NK-92 treated with Interleukin-12 subunit alpha and Interleukin-12 subunit beta, amount 100 ng/mL, for 24 hours (cell line): Measurements from ENCODE around the gene ANGEL2.
"Not testable (repeated sequence)": the region's sequence is repeated elsewhere in the genome, so short reads cannot be mapped to it uniquely, and the experiment has no call there.

ENCODE experiments used
- DNase-seq: peaks from one replicate; lab custom pipeline; 2025; lab: John Stamatoyannopoulos, UW

Gene ANGEL2, protein sequence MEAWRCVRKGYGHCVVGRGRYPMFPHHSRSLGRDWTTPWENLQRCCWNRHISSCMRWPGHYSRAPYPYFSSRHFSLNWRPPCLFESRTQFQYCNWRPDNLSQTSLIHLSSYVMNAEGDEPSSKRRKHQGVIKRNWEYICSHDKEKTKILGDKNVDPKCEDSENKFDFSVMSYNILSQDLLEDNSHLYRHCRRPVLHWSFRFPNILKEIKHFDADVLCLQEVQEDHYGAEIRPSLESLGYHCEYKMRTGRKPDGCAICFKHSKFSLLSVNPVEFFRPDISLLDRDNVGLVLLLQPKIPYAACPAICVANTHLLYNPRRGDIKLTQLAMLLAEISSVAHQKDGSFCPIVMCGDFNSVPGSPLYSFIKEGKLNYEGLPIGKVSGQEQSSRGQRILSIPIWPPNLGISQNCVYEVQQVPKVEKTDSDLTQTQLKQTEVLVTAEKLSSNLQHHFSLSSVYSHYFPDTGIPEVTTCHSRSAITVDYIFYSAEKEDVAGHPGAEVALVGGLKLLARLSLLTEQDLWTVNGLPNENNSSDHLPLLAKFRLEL

GRCh38 chr1:213015099-213016050 lies at the start of gene ANGEL2:
Gene ANGEL2, minus strand, starts transcription at chr1:213015867. Its CDS starts 196 bp downstream, at chr1:213015671.
- DNase-seq, result peak; percentile 92

- no peak for DNase-seq
Measured at GRCh38 chr1:213061263-213061662, 45.6 kb upstream of the ANGEL2 start.

DNA sequence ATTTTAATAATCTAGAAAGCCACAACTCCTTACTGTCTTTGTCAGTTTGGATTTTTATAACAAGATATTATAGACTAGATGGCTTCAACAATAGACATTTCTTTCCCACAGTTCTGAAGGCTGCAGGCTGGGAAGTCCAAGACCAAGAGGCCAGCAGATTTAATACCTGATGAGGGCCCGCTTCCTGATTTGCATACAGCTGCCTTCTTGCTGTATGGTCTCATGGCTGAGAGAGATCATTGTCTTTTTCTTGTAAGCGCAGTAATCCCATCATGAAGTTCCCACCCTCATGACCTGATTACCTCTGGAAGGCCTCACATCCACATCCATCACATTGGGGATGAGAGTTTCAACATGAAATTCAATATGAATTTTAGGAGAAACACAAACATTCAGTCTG lies 45.2 kb upstream of the ANGEL2 start:
- DNase-seq, result no peak

DNA sequence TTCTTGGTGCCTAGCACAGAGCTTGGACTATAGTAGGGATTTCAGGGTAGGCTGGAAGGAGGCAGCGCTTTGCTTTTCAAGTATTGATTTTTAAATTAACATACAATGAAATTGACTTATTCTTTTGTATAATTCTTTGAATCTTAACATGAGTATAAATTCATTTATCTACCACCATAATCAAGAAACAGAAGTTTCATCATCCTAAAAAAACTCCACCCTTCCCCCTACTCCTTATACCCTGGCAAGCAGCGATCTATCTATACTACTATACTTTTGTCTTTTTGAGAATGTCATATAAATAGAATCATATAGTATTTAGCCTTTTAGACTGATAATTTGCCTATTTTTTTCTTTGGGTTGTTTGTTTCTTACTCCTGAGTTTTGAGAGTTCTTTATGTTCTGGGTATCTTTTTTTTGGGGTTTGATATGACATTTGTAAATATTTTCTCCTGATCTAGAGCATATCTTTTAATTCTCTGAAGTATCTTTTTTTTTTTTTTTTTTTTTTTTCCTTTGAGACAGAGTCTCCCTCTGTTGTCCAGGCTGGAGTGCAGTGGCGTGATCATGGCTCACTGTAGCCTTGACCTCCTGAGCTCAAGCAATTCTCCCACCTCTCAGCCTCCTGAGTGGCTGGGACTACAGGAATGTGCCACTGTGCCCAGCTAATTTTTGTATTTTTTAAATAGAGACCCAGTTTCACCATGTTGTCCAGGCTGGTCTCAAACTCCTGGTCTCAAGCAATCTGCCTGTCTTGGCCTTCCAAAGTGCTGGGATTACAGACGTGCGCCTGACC lies 41.8 kb upstream of the ANGEL2 start:
- no peak for DNase-seq

DNA sequence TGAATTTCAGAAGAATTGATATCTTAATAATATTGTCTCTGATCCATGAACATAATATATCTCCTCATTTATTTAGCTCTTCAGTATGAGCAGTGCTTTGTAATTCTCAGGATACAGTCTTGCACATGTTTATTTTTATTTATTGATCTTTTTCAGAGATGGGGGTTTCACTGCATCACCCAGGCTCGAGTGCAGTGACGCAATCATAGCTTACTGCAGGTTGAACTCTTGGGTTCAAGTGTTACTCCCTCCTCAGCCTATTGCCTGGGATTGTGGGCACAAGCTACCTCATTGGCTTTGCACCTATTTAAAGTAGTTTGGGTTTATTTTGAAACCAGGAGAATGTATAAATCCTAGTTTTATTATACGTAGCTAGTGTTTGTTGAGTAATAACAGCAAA lies 40.1 kb upstream of the ANGEL2 start:
- peak; percentile 15 for DNase-seq

DNA sequence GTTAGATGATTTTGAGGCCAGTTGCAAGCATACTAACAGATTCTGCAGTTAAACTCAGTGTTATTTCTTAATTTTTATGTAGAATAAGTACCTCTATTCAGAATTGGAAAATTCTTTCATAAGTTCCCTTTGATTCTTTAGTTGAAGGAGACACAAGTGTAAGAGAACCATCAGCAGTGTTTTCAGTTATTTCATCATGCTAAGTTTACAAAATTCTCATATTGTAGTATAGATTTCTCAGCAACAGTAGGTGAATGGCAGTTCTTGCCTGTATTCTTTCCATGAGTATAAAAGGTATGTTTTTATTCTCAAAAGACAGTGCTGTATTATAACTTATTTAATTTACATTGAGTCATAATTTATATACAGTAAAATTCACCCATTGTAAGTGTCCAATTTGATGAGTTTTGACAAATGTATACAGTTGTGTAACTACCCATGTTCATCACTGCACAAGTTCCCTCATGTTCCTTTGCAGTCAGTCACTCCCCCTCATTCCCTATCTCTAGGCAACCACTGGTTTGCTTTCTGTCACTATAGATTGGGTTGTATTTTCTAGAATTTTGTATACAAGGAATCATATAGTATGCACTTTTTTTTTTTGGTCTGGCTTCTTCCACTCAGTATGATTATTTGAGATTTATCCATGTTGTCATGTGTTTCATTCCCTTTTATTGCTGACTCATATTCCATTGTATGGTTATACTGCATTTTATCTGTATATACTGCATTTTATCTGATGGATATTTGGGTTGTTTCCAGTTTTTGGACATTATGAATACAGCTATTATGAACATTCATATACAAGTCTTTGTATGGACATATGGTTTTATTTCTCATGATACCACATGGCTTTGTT lies 39.3 kb upstream of the ANGEL2 start:
- DNase-seq, result no peak

DNA sequence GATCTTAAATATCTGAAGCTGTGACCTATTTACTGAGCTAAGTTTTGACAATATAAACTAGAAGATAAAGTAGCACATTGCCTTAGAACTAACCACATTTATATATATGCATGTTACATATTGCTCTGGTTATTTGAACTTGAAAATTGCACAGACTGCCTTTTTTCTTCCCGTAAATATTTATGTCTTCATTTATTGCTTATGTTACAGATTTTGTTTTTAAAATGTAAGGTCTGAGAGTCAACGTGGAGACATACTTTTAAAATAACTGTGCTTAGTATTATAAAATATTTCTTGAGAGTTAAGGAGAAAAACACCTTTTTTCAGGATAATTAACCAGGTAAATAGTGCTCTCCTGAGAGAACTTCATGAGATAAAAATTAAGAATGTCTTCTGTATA lies 38.5 kb upstream of the ANGEL2 start:
- no peak for DNase-seq

DNA sequence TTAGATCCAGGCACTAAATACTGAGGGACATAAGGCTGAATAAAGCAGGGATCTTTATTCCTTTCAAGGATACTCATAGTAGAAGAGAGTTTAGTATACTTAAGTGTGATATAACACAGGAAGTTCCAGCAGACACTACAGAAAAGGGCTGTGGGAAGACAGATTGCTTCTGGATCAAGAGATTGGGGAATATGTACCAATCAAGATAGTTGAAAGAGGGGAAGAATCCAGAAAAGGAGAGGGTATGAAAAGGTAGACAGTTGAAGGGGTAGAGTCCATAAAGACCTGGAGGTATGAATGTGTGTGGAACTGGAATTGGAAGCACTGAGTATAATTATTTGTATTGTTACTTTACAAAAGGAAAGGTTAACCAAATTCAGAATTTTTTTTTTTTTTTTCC lies 37.8 kb upstream of the ANGEL2 start:
- no peak for DNase-seq

GRCh38 chr1:213051881-213052202 lies 36.2 kb upstream of the ANGEL2 start:
- DNase-seq, result no peak

GRCh38 chr1:213051127-213051880 lies 35.6 kb upstream of the ANGEL2 start, which contains the start of gene RPS6KC1:
Gene RPS6KC1, plus strand, starts transcription at chr1:213051241. Its CDS starts 164 bp downstream, at chr1:213051405.
- peak; percentile 63 for DNase-seq

DNA sequence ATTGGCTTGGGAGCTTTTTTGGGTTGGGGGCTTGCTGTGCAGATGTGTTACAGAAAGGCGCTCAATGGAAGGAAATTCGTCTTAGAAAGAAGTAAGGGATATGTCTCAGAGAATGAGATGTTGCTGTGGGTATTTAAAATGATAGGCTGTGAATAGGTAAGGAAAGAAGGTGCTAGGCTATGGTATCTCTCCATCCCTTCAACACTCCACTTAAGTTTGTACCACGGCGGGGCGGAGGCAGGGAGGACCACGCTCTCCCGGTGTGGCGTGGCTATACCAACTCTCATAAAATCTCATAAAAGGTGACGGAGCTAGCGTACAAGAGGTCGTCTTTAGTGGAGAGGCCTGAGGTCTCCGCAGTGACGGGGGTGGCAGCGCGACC lies 35.1 kb upstream of the ANGEL2 start:
- DNase-seq, result no peak

GRCh38 chr1:213049232-213049631 lies 33.6 kb upstream of the ANGEL2 start:
- no peak for DNase-seq

GRCh38 chr1:213045321-213046226 lies 29.9 kb upstream of the ANGEL2 start:
- not testable (repeated sequence) for DNase-seq

DNA sequence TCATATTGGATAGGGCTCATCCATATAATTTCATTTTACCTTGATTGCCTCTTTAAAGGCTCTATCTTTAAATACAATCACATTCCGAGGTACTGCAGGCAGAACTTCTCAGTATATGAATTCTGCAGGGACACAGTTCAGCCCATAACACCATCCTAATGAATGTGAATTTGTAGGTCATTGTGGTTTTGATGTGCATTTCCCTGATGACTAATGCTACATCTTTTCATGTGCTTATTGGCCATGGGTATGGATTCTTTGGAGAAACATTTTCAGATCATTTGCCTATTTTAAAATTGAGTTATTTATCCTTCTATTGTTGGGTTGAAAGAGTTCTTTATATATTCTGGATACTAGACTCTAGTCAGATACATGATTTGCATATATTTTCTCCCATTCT lies 25.8 kb upstream of the ANGEL2 start:
- no peak for DNase-seq

- DNase-seq, result no peak
Measured at GRCh38 chr1:213035573-213035972, 19.9 kb upstream of the ANGEL2 start.

DNA sequence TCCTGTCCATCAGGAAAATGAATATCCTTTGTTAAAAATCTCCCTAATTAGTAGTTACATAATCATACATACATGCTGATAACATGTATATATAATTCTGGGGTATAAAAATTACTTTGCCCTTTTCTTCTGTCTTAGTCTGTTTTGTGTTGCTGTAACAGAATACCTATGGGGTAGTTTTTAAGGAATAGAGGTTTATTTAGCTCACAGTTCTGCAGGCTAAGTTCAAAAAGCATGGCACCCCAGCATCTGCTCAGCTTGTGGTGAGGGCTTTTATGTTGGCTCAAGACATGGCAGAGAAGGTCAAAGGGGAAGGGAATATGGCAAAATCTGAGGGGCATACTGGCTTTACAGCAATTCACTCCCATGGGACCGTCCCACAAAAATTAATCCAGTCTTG lies 19.0 kb upstream of the ANGEL2 start:
- DNase-seq, result no peak

GRCh38 chr1:213032651-213033050 lies 17.0 kb upstream of the ANGEL2 start:
- no peak for DNase-seq

GRCh38 chr1:213027024-213027423 lies 11.4 kb upstream of the ANGEL2 start:
- not testable (repeated sequence) for DNase-seq

DNA sequence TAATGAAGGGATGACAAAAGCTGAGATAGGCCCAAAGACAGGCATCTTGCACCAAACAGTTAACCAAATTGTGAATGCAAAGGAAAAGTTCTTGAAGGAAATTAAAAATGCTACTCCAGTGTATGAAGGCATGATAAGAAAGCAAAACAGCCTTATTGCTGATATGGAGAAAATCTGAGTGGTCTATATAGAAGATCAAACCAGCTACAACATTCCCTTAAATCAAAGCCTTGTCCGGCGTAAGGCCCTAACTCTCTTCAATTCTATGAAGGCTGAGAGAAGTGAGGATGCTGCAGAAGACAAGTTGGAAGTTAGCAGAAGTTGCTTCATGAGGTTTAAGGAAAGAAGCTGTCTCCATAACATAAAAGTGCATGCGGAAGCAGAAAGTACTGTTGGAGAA lies 4.3 kb upstream of the ANGEL2 start:
- no peak for DNase-seq
